Left forelimb (tissue), 1 donor: ENCODE results near the gene C5orf34.
A peak's percentile ranks its signal among the peaks of the same experiment; 100 is the strongest.
"Not testable (repeated sequence)": the region's sequence is repeated elsewhere in the genome, so short reads cannot be mapped to it uniquely, and the experiment has no call there.

Experiments
- DNase-seq: peaks from one replicate; pipeline ENCODE4 v3.0.0-alpha.2; 2018; ENCODE audit warnings: low spot score

Gene C5orf34

DNA sequence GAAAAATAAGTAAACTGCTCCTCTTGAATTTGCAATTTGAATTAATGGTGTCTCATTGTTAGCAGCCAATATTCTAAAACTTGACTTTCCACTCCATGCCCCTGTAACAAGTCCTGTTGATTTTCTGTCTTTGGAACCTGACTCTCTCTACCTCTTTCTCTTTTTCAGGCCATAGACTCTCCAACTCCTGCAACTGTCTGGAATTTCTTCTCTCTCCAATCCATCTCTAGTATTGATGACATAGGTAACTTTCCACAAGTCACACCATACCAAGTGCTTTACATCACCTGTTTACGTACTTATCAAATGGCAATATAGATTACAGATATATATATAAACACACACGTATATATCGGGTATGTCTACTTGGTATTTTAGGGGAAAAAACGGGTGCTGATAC is 923 bp downstream of the C5orf34 start:
- no peak for DNase-seq

DNA sequence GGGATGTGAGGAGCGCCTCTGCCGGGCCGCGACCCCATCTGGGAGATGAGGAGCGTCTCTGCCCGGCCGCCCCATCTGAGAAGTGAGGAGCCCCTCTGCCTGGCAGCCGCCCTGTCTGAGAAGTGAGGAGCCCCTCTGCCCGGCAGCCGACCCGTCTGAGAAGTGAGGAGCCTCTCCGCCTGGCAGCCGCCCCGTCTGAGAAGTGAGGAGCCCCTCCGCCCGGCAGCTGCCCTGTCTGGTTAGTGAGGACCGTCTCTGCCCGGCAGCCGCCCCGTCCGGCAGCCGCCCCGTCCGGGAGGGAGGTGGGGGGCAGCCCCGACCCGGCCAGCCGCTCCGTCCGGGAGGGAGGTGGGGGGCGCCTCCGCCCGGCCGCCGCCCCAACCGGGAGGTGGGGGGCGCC is 3.9 kb downstream of the C5orf34 start:
- not testable (repeated sequence) for DNase-seq

DNA sequence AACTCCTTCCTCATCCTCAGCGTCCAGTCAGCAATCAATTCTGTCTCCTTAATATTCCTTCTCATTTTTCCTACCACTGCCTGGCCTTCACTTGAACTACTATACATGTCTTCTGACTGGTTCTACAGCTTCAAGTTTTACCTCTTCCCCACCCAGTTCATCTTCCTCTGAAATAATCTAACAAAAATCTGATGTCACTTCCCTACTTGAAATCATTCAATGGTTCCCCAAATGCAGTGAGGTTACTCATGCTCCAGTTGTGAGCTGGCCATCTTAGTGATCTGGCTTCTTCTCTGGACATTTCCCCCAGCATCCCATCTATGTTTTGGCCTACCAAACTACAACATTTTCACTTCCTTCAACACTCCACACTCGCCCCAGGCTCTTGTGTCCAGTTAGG is 16.4 kb downstream of the C5orf34 start:
- no peak for DNase-seq

DNA sequence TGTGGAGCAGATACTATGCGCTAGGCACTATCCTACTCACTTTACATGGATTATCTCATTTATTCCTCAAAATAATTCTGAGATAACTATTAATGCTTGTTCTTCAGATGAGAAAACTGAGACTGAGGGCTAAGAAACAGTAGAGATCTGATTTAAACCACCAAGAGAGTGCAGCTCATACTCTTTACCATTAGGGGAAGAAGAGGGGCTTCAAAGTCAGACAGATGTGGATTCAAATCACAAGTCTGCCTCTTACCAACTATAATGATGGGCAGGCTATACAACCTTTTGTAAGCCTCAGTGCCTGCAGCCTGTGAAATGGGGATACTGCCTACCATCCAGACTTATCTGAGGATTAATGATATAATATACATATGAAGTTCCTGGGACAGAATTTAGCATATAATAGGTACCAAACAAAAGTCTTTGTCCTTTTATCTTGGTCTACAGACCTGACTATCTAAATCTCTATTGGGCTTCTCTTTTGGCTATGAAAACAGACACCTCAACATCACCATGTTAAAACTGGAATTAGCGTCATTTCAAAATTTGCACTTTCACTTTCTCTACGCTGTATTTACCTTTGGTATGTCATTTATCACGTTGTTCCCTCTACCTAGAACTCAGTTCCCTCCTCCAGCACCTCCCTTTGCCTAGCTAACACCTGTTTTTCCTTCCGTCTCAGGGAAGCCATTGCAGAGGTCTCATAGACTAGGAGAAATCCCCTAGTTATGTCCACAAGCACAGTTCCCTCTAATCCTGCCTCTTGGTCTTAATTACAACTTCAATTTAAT is 17.4 kb downstream of the C5orf34 start:
- no peak for DNase-seq

DNA sequence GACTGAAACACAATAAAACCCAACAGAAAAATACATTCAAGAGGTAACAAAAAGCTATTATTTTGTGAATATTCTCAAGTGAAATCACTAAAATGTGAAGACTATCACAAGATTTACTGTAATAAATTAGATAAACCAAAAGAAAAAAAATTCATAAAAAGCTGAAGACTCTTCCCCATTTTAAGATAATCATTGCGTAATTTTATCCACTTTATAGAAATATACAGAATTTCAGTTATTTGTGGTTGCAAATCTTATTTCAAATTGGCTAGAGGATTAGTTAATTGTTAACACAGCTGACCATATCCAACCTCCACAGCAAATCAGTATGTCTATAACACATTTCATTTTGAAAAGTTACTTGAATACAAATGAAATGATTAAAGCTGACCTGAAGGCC is 23.6 kb downstream of the C5orf34 start:
- DNase-seq, result no peak

DNA sequence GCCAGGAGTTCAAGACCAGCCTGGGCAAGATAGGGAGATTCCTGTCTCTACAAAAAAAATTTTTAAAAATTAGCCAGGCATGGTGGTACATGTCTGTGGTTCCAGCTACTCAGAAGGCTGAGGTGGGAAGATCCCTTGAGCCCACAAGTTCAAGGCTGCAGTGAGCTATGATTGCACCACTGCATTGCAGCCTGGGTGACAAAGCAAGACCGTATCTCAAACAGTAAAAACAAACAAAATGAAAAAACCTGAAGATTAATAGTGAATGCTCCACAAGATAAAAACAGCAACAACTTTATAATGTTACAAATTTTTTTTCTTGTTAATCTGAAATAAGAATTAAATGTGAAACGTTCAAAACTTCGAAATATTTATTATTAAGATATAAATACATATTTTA is 28.6 kb downstream of the C5orf34 start:
- no peak for DNase-seq

DNA sequence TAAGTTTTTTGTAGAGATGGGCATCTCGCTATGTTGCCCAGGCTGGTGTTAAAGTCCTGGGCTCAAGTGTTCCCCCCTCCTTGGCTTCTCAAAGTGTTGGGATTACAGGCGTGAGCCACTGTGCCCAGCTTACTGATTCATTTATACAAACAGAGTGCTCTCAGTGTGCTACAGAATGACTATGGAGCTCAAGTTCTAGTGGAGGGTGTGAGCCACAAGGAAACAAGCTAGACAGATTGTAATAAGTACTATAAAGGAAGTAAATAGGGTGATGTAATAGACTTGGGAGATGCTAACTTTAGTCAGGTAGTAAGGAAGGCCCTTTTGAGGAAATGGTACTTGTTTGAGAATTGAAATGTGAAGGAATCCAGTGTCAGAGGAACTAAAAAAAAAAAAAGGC is 29.5 kb downstream of the C5orf34 start:
- no peak for DNase-seq

DNA sequence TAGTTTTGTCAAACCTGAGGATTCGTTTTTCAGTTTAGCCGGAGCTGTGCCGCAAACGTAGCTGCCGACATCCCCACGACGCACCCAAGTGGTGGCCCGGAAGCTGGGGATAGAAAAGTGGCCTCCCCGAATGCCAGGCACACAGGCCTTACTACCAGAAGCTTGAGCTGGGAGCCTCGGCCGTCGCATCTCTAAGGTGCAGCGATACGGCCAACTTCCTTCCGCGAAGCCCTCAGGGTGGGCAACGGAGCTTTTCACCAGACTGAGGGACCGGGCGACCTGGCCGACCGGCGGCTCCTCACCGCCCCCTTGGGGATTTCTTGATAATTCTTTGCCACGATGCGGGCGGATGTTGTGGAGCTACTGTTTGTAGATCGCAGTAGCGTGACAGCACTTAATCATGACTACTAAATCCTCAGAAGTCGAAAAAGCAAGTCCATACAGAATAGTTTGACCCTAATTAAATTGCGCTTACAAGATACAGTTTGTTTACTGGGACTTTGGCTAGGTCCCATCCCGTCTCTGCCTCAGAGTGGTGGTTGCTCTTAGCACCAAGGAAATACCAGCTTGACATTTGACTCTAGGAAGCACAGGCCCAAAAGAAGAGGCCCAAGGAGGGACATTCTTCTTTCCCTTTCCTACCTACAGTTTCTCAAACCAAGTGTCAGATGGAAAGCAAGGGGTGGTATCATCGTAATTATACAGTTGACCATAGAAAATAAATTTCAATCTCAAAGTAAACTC is 30.7 kb downstream of the C5orf34 start:
- DNase-seq, result peak; percentile 87

DNA sequence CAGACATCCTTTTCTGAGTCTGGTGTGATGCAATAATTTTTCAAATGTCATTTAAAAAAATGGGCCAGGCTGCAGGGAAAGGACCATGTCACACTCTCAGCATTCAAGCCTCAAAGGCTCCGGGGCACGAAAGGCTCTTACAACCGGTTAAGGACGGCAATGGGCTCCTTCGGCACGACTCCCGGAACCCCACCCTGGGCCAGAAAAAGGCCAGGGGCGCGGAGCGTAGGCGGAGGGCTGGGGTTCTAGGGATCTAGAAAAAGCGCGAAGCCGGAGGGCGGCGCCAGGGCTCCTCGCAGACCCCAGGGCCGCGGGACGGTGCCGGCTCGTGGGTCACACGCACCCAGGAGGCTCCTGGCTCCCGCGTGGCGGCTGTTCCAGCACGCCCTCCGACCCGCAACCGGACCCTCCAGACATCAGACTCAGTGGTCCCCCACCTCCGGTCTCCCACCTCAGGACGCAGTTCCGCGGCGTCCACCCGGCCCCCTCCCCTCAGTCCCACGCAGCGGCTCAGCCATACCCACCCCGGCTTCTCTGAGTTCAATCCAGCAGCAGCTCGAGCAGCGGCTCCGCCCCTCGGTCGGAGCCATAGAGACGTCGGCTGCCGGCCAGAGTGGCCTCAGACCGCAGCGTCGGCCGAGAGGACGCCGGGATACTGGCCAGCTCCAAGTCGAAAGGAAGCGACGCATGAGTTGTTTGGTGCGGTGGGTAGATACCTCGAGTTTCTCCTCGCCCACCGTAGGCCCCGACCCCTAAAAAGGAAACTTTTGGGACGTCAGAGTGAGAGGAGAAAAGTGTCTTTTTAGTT is 31.4 kb downstream of the C5orf34 start, which contains the start of gene TMEM267:
TSS of gene TMEM267 (minus strand) at position 568 of the 808 bp plus-strand sequence. CDS start 29,896 bp downstream, outside the sequence.
- peak; percentile 95 for DNase-seq

DNA sequence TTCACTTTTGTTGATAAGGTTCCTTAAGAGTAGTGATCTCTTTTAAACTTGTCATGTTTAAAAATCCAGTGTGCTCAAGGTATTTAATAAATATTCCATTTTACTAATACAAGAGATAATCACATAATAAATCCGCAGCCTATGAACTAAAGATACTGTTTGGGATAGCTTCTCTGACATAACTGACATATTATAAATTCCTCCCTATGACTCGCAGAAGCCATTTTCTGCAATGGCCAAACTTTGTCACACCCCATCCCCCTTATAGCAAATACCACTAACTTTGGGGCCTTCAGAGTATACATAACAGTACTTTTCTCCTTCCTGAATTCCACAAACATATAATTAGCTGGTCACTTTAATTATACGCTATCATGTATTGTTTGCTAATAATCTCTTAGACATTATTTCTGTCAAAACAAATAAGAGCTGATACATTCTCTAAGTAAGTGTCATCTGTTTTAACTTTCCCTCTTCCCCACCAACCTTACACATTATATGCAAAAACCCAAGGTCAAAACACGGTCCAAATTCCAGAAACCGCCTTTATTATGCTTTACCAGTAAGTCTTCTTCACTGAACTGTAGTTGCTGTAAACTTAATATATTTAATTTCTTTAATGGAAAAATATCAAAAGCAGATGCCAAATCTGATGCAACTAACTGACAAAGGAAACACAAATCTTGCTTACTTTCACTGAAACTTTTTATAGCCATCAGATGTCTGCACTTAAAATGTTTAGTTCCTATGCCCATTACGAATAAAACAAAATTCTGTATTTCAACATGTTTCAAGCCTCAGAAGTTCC is 32.3 kb downstream of the C5orf34 start:
- no peak for DNase-seq

DNA sequence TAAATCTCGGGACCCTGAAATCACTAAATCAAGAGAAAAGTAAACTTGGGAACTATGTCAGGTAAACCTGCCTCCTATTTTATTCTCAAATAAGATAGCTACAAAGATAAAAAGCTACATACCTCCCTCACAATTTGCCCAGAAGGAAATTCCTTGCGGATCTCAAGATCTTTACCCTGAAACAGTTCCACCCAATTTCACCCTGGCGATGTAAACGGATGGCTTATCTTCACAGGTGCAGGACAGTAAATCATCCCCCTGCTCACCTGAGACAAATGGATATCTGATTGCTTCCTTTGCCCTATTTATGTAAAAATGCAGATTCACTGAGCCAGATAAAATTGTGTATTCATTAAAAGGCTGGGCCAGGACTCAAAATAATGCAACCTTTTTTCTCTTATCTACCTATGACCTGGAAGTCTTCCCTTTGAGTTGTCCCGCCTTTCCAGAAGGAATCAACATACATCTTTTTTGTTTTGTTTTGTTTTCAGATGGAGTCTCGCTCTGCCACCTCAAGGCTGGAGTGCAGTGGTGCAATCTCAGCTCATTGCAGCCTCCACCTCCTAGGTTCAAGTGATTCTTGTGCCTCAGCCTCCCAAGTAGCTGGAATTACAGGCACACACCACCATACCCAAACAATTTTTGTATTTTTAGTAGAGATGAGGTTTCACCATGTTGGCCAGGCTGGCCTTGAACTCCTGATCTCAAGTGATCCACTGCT is 45.1 kb downstream of the C5orf34 start:
- DNase-seq, result no peak

DNA sequence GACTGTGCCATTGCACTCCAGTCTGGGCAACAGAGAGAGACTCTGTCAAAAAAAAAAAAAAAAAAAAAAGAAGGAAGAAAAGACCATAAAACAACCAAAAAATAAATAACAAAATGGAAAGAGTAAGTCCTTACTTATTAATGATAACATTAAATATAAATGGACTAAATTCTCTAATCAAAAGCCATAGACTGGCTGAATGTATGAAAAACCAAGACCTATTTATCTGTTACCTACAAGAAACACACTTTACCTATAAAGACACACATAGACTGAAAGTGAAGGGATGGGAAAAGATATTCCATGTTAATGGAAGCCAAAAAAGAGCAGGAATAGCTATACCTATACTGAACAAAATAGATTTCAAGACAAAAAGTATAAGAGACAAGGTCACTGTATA is 47.8 kb downstream of the C5orf34 start:
- DNase-seq, result no peak

DNA sequence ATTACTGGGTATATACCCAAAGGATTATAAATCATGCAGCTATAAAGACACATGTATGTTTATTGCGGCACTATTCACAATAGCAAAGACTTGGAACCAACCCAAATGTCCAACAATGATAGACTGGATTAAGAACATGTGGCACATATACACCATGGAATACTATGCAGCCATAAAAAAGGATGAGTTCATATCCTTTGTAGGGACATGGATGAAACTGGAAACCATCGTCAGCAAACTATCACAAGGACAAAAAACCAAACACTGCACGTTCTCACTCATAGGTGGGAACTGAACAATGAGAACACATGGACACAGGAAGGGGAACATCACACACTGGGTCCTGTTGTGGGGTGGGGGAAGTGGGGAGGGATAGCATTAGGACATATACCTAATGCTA is 49.5 kb downstream of the C5orf34 start:
- DNase-seq, result not testable (repeated sequence)

DNA sequence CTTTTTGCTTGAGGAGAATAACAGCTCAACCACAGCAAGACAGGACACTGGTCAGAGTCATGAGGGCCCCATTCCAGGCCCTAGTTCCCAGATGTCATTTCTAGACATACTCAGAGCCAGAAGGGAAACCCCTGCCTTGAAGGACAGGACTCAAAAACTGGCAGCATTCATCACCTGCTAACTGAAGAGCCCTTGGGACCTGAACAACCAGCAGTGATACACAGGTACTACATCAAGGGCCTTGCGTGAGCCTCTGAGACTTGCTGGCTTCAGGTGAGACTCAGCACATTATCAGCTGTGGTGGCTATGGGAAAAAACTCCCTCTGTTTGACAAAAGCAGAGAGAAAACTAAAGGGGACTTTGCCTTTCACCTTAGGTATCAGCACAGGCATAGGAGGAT is 53.9 kb downstream of the C5orf34 start:
- DNase-seq, result no peak

DNA sequence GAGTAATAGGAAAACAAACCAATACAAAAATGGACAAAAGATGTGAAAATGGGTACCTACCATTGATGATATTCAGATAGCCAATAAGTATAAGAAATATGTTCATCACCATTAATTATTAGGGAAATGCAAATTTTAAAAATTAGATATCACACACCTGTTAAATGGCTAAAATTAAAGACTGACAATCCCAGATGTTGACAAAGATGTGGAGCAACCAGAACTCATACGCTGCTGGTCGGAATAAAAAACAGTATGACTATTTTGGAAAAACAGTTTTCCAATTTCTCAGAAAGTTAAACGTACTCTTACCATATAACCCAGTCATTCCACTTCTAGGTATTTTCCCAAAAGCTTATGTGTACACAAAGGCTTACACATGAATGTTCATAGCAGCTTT is 58.4 kb downstream of the C5orf34 start:
- no peak for DNase-seq

DNA sequence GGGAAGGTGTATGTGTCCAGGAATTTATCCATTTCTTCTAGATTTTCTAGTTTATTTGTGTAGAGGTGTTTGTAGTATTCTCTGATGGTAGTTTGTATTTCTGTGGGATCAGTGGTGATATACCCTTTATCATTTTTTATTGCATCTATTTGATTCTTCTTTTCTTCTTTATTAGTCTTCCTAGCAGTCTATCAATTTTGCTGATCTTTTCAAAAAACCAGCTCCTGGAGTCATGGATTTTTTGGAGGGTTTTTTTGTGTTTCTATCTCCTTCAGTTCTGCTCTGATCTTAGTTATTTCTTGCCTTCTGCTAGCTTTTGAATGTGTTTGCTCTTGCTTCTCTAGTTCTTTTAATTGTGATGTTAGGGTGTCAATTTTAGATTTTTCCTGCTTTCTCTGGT is 73.4 kb downstream of the C5orf34 start:
- DNase-seq, result not testable (repeated sequence)

DNA sequence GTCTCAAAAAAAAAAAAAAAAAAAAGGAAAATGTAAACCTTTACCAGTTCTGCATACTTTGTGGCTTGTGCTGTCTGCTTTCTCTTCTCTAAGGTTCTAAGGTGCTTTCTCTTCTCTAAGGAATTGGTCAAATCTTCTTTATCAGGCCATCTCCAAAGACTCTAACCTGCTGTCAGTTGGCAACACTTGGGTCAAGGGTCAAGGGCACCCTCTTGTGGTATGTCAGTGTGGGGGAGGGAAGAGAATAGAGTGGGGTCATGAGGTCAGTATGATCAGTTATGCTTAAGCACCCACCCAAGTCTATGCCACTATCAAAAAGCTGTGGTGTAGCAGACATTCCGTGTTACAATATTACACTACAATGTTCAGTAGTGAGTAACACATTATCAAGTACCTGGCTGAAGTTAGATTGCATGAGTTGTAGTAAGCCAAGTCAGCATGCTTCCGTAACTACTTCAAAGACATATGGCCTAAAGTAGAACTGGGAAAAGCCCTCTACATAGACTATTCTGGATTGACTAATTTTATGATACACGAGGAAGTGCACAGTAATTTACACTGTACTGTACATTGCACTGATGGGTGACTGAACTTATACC is 77.8 kb downstream of the C5orf34 start:
- DNase-seq, result no peak
